Hepatocyte (in vitro differentiated cells): ENCODE results near the gene ABHD16A. TPM values are rescaled to one million over a fixed set of nuclear protein-coding genes. Genes with fewer than 3 reads are reported as not detected.

Experiments
- DNase-seq: peaks from one replicate; pipeline ENCODE4 v3.0.0-alpha.2; 2016; ENCODE audit warnings: low spot score
- H2AFZ ChIP-seq: fragments of 200-600 bp; sonication (generic); 2 replicates; pipeline ENCODE4 v1.6.0; 2016; ENCODE audit warnings: antibody characterized with exemption, mild to moderate bottlenecking
- H3K27ac ChIP-seq: fragments of 200-600 bp; sonication (generic); 2 replicates; pipeline ENCODE4 v1.5.1; 2016; ENCODE audit warnings: mild to moderate bottlenecking
- H3K27me3 ChIP-seq: fragments of 200-600 bp; sonication (generic); 2 replicates; pipeline ENCODE4 v1.6.1; 2016
- H3K36me3 ChIP-seq: fragments of 200-600 bp; sonication (generic); replicated peaks from 2 replicates; pipeline ENCODE4 v1.5.1; 2016; ENCODE audit warnings: low read depth; ENCODE audit not compliant: insufficient read depth
- H3K4me1 ChIP-seq: fragments of 200-600 bp; sonication (generic); 2 replicates; pipeline ENCODE4 v1.5.1; 2016; ENCODE audit warnings: mild to moderate bottlenecking, moderate library complexity; ENCODE audit not compliant: insufficient read depth
- H3K4me2 ChIP-seq: fragments of 200-600 bp; sonication (generic); 2 replicates; pipeline ENCODE4 v1.6.0; 2016
- H3K4me3 ChIP-seq: fragments of 200-600 bp; sonication (generic); 2 replicates; pipeline ENCODE4 v1.5.1; 2016; ENCODE audit warnings: mild to moderate bottlenecking
- H3K79me2 ChIP-seq: fragments of 200-600 bp; sonication (generic); 2 replicates; pipeline ENCODE4 v1.6.0; 2017; ENCODE audit warnings: mild to moderate bottlenecking
- H3K9me2 ChIP-seq: fragments of 200-600 bp; sonication (generic); replicated peaks from 2 replicates; pipeline ENCODE4 v1.6.0; 2017; ENCODE audit warnings: mild to moderate bottlenecking; ENCODE audit not compliant: insufficient read depth
- H3K9me3 ChIP-seq: fragments of 200-600 bp; sonication (generic); 2 replicates; pipeline ENCODE4 v1.5.1; 2016; ENCODE audit warnings: low read depth, mild to moderate bottlenecking
- H4K20me1 ChIP-seq: fragments of 200-600 bp; sonication (generic); 2 replicates; pipeline ENCODE4 v1.6.0; 2016; ENCODE audit warnings: mild to moderate bottlenecking; ENCODE audit not compliant: insufficient read depth, poor library complexity, severe bottlenecking
- EZH2 ChIP-seq: fragments of 200-600 bp; sonication (generic); IDR thresholded peaks from 2 replicates; pipeline ENCODE4 v1.6.1; 2016; ENCODE audit warnings: antibody characterized with exemption, mild to moderate bottlenecking, borderline replicate concordance
- EZH2phosphoT487 ChIP-seq: fragments of 200-600 bp; sonication (generic); IDR thresholded peaks from one replicate; pipeline ENCODE4 v1.6.1; 2018; ENCODE audit warnings: antibody characterized with exemption, mild to moderate bottlenecking, low read depth, moderate library complexity; ENCODE audit not compliant: unreplicated experiment, severe bottlenecking
- WGBS: methylation state at CpG from one replicate; pipeline ENCODE4 v1.1.6; 2016; ENCODE audit warnings: low lambda C conversion rate; ENCODE audit errors: missing lambda C conversion rate; 5-methylcytosine and 5-hydroxymethylcytosine counted together
- polyA plus RNA-seq: library from polyadenylated mRNA; unstranded; fragments of >200 nt; fragmentation: Nextera tagmentation; extraction: Ambion mirVana; gene quantifications from 2 replicates; pipeline ENCODE4 v1.2.1, GENCODE V29; 2016
- total RNA-seq: library from RNA; depleted of rRNA; stranded (reverse); fragments of >200 nt; gene quantifications from 2 replicates; pipeline ENCODE4 v1.2.3, GENCODE V29; 2014
- TF ChIP-seq, protein P1 (sequence below): fragments of 200-600 bp; sonication (generic); IDR thresholded peaks from 2 replicates; pipeline ENCODE4 v1.5.1; 2016; ENCODE audit warnings: antibody characterized with exemption, mild to moderate bottlenecking; ENCODE audit not compliant: poor library complexity

ABHD16A gene
- total and polyA plus RNA-seq, 2 experiments from 2014 or later: 63.2 to 94.7 TPM

GRCh38 chr6:31701666-31702404 lies 1.3 kb downstream of the ABHD16A start:
- Histone ChIP-seq H3K4me1 (peaks cover 26% of the 10 kb centered on the region), H3K36me3 (no peaks in the 10 kb centered on the region), H3K79me2 (peaks cover 56% of the 10 kb centered on the region), H3K27me3 (no peaks in the 10 kb centered on the region), H3K4me3 (peak overlapping the region; percentile 65), H3K9me3 (no peaks in the 10 kb centered on the region), H3K4me2 (peak overlapping the region; percentile 97), H3K9me2 (no peaks in the 10 kb centered on the region), H4K20me1 (peaks cover 5% of the 10 kb centered on the region), H2AFZ (peak overlapping the region; percentile 47), H3K27ac (peak overlapping the region; percentile 96)
- no peak for DNase-seq
- 38% methylated on average over 7 of the region's 7 CpGs for WGBS
- TF ChIP-seq, protein P1, sequence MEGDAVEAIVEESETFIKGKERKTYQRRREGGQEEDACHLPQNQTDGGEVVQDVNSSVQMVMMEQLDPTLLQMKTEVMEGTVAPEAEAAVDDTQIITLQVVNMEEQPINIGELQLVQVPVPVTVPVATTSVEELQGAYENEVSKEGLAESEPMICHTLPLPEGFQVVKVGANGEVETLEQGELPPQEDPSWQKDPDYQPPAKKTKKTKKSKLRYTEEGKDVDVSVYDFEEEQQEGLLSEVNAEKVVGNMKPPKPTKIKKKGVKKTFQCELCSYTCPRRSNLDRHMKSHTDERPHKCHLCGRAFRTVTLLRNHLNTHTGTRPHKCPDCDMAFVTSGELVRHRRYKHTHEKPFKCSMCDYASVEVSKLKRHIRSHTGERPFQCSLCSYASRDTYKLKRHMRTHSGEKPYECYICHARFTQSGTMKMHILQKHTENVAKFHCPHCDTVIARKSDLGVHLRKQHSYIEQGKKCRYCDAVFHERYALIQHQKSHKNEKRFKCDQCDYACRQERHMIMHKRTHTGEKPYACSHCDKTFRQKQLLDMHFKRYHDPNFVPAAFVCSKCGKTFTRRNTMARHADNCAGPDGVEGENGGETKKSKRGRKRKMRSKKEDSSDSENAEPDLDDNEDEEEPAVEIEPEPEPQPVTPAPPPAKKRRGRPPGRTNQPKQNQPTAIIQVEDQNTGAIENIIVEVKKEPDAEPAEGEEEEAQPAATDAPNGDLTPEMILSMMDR: no peak
- TF ChIP-seq EZH2phosphoT487 (no peak), EZH2 (no peak)

DNA sequence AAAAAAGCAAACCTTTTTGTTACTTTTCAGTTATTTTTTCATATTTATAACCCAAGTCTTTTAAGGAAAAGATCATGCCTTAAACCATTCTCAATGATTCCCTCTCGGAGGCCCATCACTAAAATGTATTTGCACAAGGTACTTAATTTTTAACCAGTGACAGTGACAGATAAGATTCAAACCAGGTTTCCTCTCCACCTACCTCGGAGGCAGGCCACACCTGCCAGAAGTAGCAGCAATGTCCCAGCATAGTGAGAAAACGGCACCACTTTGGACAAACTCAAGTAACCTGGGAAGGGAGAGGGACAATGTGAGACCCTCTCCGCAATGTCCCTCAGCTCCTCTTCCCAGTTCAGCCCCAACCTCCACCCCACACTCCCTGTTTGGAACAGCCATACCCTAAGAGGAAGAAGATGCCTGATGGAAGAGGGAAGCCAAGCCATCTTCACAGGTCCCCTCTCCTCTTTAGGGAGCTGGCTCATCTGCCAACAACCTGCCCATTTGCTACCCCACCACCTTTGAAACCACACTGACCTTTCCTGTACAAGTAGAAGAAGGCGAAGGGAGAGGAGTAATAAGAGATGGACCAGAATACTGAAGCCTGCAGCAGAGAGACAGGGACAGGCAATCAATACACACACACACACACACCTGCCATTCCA lies 2.3 kb downstream of the ABHD16A start:
- Histone ChIP-seq H3K4me3 (peak overlapping the region; percentile 7), H4K20me1 (peaks cover 5% of the 10 kb centered on the region), H2AFZ (no peak overlapping the region), H3K79me2 (peaks cover 56% of the 10 kb centered on the region), H3K36me3 (no peaks in the 10 kb centered on the region), H3K27me3 (no peaks in the 10 kb centered on the region), H3K4me2 (peak overlapping the region; percentile 97), H3K27ac (peak overlapping the region; percentile 96), H3K4me1 (peaks cover 26% of the 10 kb centered on the region), H3K9me3 (no peaks in the 10 kb centered on the region), H3K9me2 (no peaks in the 10 kb centered on the region)
- no peak for DNase-seq
- TF ChIP-seq EZH2phosphoT487 (no peak), EZH2 (no peak)
- TF ChIP-seq, protein P1: no peak
- WGBS: 65% methylated on average over 5 of the region's 5 CpGs

DNA sequence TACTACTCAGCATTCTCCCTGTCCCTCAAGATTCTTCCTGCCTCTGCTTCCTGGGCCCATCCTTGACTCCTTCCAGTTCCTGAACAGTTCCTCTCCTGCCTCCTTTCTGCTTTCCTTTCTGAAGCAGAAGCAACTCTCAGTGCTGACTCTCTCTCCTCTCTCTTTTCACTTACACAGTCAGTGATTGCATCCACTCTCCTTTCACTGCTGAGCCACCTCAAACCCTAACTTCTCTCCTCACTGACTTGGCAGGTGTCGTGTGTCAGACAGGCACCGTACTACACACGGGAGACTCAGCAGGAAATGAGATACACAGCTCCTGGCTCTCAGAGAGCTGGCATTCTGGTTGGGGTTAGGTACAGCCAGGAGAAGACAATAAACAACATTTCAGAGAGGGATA lies 5.6 kb downstream of the ABHD16A start:
- Histone ChIP-seq H2AFZ (no peak overlapping the region), H4K20me1 (peaks cover 5% of the 10 kb centered on the region), H3K79me2 (peaks cover 54% of the 10 kb centered on the region), H3K4me1 (peaks cover 21% of the 10 kb centered on the region), H3K36me3 (no peaks in the 10 kb centered on the region), H3K9me3 (no peaks in the 10 kb centered on the region), H3K9me2 (no peaks in the 10 kb centered on the region), H3K4me2 (no peak overlapping the region), H3K4me3 (no peak overlapping the region), H3K27me3 (no peaks in the 10 kb centered on the region), H3K27ac (no peak overlapping the region)
- TF ChIP-seq EZH2phosphoT487: no peak
- TF ChIP-seq EZH2: no peak
- TF ChIP-seq, protein P1: no peak
- WGBS: 65% methylated on average over 3 of the region's 3 CpGs
- DNase-seq: no peak
